Measurements from ENCODE around the gene MPDU1.

Gene MPDU1

GRCh38 chr17:7560172-7561027, 23.3 kb upstream of the MPDU1 start:
- DNase-seq: peak; percentile 73 to 78

GRCh38 chr17:7561028-7561575, 22.6 kb upstream of the MPDU1 start:
- peak; percentile 91 to 92 for DNase-seq

DNA sequence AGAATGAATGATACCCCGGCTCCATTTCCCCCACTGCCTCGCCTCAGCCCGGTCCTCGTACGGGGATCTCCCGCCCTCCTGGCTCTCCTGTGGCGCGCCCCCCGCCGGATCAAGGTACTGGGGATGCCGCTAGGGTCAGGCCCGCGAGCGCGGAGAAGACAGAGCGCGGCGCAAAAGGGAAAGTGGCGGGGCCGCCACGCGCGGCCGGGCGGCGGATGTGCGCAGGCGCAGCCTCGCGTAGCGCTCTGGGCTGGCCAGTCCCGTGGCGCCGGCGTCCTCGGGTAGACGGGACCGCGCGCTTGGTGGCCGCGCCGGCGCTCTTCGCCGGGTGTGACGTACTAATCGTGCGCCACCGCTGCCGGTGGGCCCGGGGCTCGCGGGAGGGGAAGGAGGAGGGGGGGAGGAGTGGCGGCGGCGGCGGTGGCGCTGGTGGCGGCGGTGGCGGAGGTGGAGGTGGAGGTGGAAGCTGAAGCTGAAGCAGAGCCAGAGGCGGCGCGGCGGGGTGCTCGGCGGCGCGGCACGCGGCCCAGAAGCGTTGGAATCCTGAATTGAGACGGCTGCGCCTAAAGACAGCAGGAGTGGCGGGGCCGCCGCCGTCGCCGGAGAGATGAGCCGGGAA, 22.0 kb upstream of the MPDU1 start, which contains the start of gene SENP3:
SENP3 (plus strand) TSS at position 331 of the 619 bp plus-strand sequence. CDS start 1,158 bp downstream, outside the sequence.
- DNase-seq: peak; percentile 90 to 94

GRCh38 chr17:7562208-7562605, 21.4 kb upstream of the MPDU1 start:
- DNase-seq: no peak

DNA sequence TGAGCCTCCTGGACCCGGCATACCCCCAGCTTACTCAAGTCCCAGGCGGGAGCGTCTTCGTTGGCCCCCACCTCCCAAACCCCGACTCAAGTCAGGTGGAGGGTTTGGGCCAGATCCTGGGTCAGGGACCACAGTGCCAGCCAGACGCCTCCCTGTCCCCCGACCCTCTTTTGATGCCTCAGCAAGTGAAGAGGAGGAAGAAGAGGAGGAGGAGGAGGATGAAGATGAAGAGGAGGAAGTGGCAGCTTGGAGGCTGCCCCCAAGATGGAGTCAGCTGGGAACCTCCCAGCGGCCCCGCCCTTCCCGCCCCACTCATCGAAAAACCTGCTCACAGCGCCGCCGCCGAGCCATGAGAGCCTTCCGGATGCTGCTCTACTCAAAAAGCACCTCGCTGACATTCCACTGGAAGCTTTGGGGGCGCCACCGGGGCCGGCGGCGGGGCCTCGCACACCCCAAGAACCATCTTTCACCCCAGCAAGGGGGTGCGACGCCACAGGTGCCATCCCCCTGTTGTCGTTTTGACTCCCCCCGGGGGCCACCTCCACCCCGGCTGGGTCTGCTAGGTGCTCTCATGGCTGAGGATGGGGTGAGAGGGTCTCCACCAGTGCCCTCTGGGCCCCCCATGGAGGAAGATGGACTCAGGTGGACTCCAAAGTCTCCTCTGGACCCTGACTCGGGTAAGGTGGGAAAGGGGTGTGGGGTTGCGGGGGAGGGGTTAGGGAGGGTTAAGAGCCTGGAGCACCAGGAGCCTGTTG, 20.4 kb upstream of the MPDU1 start:
- DNase-seq: no peak

GRCh38 chr17:7569571-7569970, 14.1 kb upstream of the MPDU1 start:
- DNase-seq: no peak

DNA sequence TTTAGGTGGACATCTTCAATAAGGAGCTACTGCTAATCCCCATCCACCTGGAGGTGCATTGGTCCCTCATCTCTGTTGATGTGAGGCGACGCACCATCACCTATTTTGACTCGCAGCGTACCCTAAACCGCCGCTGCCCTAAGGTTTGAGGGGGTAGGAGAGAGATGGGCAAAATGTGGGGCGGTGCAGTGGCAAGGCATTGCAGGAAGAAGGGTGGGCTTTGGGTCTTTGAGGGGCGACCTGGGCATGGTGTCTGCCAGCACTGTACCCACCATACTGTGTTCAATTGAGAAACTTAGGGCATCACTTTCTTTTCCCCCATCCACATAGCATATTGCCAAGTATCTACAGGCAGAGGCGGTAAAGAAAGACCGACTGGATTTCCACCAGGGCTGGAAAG, 13.3 kb upstream of the MPDU1 start:
- DNase-seq: no peak

DNA sequence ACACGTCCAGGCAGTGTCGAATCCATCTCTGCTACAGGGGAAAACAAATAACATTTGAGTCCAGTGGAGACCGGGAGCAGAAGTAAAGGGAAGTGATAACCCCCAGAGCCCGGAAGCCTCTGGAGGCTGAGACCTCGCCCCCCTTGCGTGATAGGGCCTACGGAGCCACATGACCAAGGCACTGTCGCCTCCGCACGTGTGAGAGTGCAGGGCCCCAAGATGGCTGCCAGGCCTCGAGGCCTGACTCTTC, 11.4 kb upstream of the MPDU1 start:
- no peak for DNase-seq

DNA sequence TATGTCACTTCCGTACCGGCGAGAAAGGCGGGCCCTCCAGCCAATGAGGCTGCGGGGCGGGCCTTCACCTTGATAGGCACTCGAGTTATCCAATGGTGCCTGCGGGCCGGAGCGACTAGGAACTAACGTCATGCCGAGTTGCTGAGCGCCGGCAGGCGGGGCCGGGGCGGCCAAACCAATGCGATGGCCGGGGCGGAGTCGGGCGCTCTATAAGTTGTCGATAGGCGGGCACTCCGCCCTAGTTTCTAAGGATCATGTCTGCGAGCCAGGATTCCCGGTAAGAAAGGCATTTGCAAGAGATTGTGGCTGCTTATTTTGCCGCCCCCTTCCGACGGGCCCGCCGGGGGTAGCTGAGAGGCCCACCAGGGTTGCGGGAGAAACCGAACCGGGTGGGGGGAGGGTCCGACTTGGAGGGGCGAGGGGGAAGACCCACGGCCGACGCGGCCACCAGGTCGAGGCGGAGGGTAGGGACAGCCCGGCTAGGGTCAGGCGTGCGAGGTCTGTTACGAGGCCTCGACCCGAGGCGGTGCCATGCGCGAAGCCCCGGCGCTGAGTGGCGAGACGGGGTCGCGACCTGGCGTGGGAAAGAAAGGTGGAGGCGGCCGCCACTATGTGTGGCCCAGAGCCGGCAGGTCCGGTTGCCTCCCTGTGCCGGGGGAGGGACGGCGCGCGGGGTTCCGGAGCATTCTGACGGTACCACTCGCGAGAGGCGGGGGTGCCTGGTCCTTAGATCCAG, 10.9 kb upstream of the MPDU1 start:
- peak; percentile 100 for DNase-seq

GRCh38 chr17:7573324-7574080, 10.2 kb upstream of the MPDU1 start:
- DNase-seq: peak; percentile 87 to 90

DNA sequence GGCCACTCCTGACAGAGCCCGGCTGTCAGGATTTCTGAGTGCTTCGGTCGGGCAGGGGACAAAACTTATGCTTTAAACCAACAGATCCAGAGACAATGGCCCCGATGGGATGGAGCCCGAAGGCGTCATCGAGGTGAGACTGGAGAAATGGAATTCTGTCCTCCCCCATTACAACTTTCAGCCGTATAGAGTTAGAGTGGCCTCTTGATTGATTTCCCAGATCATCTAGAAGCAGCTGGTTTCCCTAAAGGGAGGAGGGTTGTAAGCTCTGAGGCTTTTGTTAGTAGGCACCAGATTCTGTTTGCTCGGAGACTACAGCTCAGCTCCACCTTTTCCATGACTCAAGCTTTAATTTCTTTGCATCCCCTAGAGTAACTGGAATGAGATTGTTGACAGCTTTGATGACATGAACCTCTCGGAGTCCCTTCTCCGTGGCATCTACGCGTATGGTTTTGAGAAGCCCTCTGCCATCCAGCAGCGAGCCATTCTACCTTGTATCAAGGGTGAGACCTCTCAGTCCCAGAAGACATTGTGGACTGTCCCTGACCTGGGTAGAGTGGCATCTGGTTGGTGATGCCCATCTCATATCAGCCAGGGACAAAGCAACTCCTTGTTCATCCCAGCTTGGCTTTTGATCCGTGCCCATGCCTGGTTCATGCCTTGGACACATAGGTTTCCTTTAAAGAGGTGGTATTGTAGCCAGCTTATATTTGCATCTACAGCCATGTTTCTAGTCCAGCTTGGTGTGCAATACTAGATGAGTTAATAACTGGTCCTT, 9.3 kb upstream of the MPDU1 start:
- no peak for DNase-seq

DNA sequence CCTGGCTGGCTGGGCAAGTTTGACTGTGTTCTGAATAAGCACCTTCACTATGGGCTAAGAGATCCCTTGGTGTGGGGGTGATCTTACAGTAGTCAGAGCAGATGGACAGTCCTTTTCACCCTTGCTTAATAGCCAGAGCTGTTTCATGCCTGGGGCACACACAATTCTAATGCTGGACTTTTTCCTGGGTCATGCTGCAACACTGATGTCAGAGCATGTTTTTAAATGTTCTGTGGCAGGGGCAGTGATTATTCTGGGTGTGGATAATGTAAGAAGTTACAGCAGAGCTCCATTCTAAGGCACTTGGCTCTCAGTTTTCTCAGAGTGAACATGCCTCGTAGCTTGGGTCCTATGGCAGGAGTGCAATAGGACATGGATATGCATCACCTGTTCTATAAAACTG, 8.2 kb upstream of the MPDU1 start:
- DNase-seq: no peak

DNA sequence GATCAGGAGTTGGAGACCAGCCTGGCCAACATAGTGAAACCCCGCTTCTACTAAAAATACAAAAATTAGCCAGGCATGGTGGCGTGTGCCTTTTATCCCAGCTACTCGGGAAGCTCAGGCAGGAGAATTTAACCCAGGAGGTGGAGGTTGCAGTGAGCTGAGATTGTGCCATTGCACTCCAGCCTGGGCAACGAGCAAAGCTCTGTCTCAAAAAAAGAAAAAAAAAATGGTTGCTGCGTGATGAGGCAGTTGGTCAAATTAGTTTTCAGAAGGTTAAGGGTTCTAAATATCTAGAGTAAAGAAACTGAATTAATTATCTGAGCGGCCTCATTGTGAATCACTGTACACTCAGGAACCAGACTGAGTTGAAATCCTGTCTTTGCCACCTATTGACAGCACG, 7.7 kb upstream of the MPDU1 start:
- DNase-seq: peak in 1 of 2 experiments; percentile 21

DNA sequence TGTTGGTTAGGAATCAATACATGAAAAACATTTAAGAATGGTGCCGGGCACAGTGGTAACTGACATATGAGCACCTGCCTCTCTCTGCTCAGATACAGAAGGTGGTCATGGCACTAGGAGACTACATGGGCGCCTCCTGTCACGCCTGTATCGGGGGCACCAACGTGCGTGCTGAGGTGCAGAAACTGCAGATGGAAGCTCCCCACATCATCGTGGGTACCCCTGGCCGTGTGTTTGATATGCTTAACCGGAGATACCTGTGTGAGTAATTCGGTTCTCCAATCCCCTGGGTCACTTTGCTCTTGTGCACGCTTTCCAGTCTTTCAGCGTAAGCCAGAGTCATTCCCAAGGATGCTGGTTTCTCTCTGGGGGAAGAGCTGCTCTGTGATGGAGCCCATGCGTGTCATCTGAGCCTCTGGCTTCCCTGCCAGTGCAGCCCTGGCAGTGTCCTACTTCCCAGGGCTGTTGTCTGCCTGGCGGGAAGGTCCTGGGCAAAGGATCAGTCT, 7.2 kb upstream of the MPDU1 start:
- DNase-seq: peak in 1 of 2 experiments; percentile 32

DNA sequence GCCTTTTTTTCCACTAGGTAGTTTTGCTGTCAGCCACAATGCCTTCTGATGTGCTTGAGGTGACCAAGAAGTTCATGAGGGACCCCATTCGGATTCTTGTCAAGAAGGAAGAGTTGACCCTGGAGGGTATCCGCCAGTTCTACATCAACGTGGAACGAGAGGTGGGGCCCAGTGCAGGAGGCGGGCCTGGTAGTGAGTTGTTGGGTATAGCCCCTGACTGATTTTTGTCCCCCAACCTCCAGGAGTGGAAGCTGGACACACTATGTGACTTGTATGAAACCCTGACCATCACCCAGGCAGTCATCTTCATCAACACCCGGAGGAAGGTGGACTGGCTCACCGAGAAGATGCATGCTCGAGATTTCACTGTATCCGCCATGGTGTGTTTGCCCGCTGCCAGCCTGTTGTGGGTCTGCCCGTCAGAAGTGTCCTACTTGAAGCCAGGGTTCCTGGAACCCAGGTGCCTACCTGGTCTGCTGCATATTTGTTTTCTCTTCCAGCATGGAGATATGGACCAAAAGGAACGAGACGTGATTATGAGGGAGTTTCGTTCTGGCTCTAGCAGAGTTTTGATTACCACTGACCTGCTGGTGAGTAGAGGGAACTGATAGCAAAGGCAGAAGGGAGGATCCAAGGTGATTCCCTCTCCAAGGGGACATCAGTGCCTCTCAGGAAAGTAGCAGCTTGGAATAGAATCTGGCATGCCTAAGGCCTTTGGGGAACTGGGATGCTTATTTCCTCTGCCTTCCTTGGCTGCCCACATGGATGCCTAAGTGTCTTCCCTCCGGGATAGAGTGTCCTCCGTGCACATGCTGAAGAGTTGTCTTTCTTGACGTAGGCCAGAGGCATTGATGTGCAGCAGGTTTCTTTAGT, 6.1 kb upstream of the MPDU1 start:
- DNase-seq: peak in 1 of 2 experiments; percentile 33

DNA sequence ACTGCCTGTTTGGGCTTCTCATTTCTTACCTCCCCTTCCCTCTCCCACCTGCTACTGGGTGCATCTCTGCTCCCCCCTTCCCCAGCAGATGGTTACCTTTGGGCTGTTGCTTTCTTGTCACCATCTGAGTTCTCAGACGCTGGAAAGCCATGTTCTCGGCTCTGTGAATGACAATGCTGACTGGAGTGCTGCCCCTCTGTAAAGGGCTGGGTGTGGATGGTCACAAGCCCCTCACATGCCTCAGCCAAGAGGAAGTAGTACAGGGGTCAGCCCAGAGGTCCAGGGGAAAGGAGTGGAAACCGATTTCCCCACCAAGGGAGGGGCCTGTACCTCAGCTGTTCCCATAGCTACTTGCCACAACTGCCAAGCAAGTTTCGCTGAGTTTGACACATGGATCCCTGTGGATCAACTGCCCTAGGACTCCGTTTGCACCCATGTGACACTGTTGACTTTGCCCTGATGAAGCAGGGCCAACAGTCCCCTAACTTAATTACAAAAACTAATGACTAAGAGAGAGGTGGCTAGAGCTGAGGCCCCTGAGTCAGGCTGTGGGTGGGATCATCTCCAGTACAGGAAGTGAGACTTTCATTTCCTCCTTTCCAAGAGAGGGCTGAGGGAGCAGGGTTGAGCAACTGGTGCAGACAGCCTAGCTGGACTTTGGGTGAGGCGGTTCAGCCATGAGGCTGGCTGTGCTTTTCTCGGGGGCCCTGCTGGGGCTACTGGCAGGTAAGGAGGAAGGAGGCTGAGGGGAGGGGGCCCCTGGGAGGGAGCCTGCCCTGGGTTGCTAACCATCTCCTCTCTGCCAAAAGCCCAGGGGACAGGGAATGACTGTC, 4.4 kb upstream of the MPDU1 start, which contains the start of gene CD68:
CD68 (plus strand) TSS at position 638 of the 833 bp plus-strand sequence; CDS start at position 678, 40 bp downstream.
- DNase-seq: peak; percentile 83 to 86

- no peak for DNase-seq
Observed at GRCh38 chr17:7579834-7580603, 3.6 kb upstream of the MPDU1 start.
